ENCODE data around the gene RSAD2.

The RSAD2 gene

DNA sequence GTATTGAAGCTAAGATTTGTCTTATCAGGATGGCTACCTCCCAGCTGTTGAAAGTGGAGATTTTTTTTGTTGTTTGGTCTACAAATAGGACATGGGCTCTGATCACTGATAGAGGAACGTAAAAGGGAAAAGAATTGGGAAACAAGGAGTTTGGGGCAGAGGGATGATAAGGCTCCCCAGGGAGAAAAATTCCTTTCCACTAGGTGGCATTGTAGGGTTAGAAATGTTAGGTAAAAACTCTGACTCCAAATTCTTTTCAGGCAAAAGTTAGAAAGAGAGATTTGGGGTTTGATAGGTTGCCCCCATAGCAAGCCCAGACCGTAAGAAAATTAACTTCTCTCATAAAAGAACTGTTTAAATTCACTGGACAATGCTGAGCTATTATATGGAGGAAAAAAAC, 31.7 kb upstream of the RSAD2 start:
- Mint-ChIP-seq H3K36me3 (ENCODE audit: low read depth) (peaks cover 30% of the 10 kb centered on the region), H3K27ac (no peak overlapping the region), H3K4me3 (no peak overlapping the region), H3K9me3 (peaks cover 77% of the 10 kb centered on the region), H3K27me3 (ENCODE audit: low read depth) (no peaks in the 10 kb centered on the region), H3K4me1 (no peaks in the 10 kb centered on the region)
- no peak for TF ChIP-seq CTCF (IDR thresholded peaks at IDR 0.05; ENCODE audit: unreplicated experiment in 3 of 3)

DNA sequence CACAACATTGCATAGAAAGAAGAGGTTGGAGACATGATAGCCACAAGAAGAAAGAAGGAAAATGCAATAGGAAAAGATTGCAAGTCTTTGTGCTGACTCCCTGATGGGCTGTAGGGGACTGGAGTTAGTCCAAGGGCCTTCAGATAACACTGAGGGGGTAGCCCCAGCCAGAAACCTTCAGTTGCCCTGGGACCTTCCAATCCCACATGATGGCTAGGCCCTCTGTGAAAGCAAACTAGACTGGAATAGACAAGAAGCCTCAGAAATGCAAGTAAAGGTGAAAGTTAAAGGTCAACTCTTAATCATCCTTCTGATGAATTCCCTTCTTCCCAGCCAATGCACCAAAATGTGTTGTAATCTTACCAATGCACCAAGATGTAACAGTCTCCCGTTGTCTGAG, 31.0 kb upstream of the RSAD2 start:
- Mint-ChIP-seq H3K4me1 (no peaks in the 10 kb centered on the region), H3K36me3 (ENCODE audit: low read depth) (peaks cover 31% of the 10 kb centered on the region), H3K27ac (no peak overlapping the region), H3K9me3 (peaks cover 70% of the 10 kb centered on the region), H3K4me3 (no peak overlapping the region), H3K27me3 (ENCODE audit: low read depth) (no peaks in the 10 kb centered on the region)
- TF ChIP-seq CTCF (IDR thresholded peaks at IDR 0.05; ENCODE audit: unreplicated experiment in 3 of 3) = no peak

DNA sequence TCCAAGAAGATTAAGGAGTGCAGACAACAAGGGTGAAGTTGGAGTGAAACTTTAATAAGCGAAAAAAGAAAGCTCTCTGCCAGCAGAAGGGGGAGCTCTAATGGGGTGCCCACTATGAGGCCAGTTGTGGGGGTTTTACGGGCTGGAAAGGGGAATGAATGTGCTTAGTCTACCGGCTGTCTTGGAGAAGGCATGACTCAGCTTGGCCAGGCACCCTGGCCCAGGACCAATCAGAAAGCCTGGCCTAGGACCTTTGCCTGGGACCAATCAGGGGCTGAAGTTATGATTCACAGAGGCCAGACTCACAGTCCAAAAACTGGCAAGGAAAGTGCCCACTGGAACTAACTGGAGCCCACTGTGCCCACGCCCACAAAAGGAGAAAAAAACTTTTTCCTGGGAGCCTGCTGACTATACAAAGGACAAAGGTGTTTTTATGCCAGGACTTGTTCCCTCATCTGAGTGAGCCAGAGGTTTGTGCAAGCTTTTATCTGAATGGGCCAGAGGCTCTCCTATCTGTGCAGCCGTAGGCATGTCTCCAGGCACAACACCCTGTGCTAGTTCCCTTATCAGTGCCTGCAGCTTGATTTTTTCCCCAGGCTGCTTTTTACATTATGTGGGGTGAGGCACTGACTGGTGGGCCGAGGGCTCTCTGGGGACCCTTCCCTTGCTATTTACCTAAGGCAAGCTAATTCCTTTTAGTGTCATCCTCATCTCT, 30.5 kb upstream of the RSAD2 start:
- Mint-ChIP-seq H3K4me1 (no peaks in the 10 kb centered on the region), H3K27ac (no peak overlapping the region), H3K36me3 (ENCODE audit: low read depth) (peaks cover 31% of the 10 kb centered on the region), H3K27me3 (ENCODE audit: low read depth) (no peaks in the 10 kb centered on the region), H3K9me3 (peaks cover 70% of the 10 kb centered on the region), H3K4me3 (no peak overlapping the region)
- no peak for TF ChIP-seq CTCF (IDR thresholded peaks at IDR 0.05; ENCODE audit: unreplicated experiment in 3 of 3)

DNA sequence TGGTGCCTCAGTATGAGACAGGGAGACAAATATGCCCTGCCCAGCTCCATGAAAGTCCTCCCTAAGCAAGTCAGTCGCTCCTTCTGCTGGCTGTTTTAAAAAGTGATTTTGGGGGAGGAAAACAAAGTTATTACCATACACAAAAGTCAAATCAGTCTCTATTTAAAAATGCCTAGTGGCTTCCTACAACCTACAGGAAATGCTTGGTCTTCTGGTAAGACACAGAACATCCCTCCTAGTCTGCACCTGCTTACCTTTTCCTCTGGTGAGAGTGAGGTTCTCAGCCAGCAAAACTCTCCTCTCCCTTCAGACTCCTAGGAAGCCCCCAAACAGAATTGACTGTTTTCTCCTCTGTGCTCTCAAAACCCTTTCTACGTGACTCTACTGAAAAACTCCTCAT, 25.4 kb upstream of the RSAD2 start:
- no peaks in the 10 kb centered on the region for H3K4me1 Mint-ChIP-seq
- no peak overlapping the region for H3K4me3 Mint-ChIP-seq
- no peak overlapping the region for H3K27ac Mint-ChIP-seq
- H3K36me3 Mint-ChIP-seq (ENCODE audit: low read depth) = peaks cover 19% of the 10 kb centered on the region
- TF ChIP-seq CTCF (IDR thresholded peaks at IDR 0.05; ENCODE audit: unreplicated experiment in 3 of 3) = no peak
- H3K27me3 Mint-ChIP-seq (ENCODE audit: low read depth) = no peaks in the 10 kb centered on the region
- peaks cover 38% of the 10 kb centered on the region for H3K9me3 Mint-ChIP-seq

DNA sequence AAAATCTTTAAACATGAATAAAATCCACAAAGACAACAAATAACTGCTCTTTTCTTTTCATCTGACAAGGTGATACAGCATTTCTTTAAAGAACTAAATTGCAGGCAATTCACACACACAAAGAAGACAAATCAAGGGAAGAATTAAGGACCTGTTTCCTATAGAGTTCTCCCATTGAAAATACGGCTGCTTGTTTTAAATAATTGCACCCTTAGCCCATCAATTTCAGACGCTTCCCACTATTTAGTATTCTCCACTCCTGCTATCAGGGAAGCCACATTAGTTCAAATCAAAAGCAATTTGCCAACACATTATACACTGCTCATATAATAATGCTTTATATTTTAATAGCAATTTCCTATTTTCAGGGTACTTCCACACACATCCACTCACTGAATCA, 23.2 kb upstream of the RSAD2 start:
- TF ChIP-seq CTCF (IDR thresholded peaks at IDR 0.05; ENCODE audit: unreplicated experiment in 3 of 3) = no peak
- Mint-ChIP-seq H3K36me3 (ENCODE audit: low read depth) (peaks cover 28% of the 10 kb centered on the region), H3K9me3 (peaks cover 36% of the 10 kb centered on the region)

DNA sequence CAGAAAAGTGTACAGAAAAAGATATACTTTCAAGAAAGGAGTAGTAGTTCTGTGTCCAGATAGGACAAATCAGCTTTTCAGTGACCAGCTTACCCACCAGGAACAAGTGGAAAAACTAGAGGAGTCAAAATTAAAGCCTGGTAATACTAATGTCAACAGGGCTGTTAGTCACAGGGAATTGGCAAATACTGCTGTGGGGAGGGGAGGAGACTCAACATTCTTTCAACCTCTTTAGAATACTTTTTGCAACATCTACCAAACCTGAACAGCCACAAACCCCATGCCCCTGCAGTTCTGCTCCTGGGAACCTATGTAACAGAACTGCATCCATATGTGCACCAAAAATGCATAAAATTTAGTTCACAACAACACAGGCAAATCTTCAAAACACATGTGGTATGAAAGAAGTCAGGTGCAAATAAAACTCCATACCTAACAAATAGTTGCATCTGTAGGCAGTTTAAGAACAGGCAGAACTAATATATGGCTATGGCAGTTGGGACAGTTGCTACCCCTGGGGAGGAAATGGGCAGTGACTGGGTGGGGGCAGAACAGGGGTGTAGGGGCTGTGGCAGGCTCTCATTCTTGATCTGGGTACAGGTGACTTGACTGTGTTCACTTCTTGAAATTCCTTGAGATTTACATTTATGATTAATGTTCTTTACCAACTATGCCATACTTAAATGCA, 21.6 kb upstream of the RSAD2 start:
- peaks cover 37% of the 10 kb centered on the region for H3K36me3 Mint-ChIP-seq (ENCODE audit: low read depth)
- no peak overlapping the region for H3K4me3 Mint-ChIP-seq
- TF ChIP-seq CTCF (IDR thresholded peaks at IDR 0.05; ENCODE audit: unreplicated experiment in 3 of 3) = no peak
- no peaks in the 10 kb centered on the region for H3K27me3 Mint-ChIP-seq (ENCODE audit: low read depth)
- peaks cover 39% of the 10 kb centered on the region for H3K9me3 Mint-ChIP-seq
- no peak overlapping the region for H3K27ac Mint-ChIP-seq
- H3K4me1 Mint-ChIP-seq = no peaks in the 10 kb centered on the region

More for the DNA sequence above, 23.2 kb upstream of the RSAD2 start:
- H3K27ac Mint-ChIP-seq = no peak overlapping the region
- no peak overlapping the region for H3K4me3 Mint-ChIP-seq
- no peaks in the 10 kb centered on the region for H3K4me1 Mint-ChIP-seq
- H3K27me3 Mint-ChIP-seq (ENCODE audit: low read depth) = no peaks in the 10 kb centered on the region
